Peyer's patch (tissue), 4 donors: Measurements from ENCODE around the gene CENPT. TPM values are rescaled to one million over a fixed set of nuclear protein-coding genes. Genes with fewer than 3 reads are reported as not detected.
A peak's percentile ranks its signal among the peaks of the same experiment; 100 is the strongest.

Experiments
- DNase-seq, 3 donors: peaks; one replicate each; pipeline ENCODE4 v3.0.0-alpha.2; 2017 to 2019
- H3K27ac ChIP-seq, 4 donors: fragments of 200-600 bp; sonication (generic); one replicate each; pipeline ENCODE4 v1.5.1; 2016 to 2019
- H3K27me3 ChIP-seq, 2 donors: fragments of 200-600 bp; sonication (generic); one replicate each; pipeline ENCODE4 v1.5.1; 2019
- H3K36me3 ChIP-seq, 3 donors: fragments of 200-600 bp; sonication (generic); one replicate each; pipeline ENCODE4 v1.5.1; 2016 to 2019
- H3K4me1 ChIP-seq, 4 donors: fragments of 200-600 bp; sonication (generic); one replicate each; pipeline ENCODE4 v1.5.1; 2016 to 2019
- H3K4me3 ChIP-seq, 4 donors: fragments of 200-600 bp; sonication (generic); 1 replicate in 3 of 4; 2 replicates in 1 of 4; pipeline ENCODE4 v1.5.1; 2016 to 2019; ENCODE audit warnings: mild to moderate bottlenecking in 1 of 4
- H3K9me3 ChIP-seq, 4 donors: fragments of 200-600 bp; sonication (generic); one replicate each; pipeline ENCODE4 v1.5.1; 2016 to 2019; ENCODE audit warnings: mild to moderate bottlenecking in 1 of 4
- CTCF ChIP-seq, 6 experiments: fragments of 450-650 bp in 4 of 6; fragments of 200-600 bp in 2 of 6; sonication (generic) in 1 of 6; IDR thresholded peaks; one replicate each; pipeline ENCODE4 v1.5.1; 2017 to 2019; ENCODE audit warnings: antibody characterized with exemption in 6 of 6, mild to moderate bottlenecking in 3 of 6, moderate library complexity in 1 of 6
- POLR2A ChIP-seq, 2 donors: fragments of 450-650 bp; IDR thresholded peaks; one replicate each; pipeline ENCODE4 v1.5.1; 2017; ENCODE audit warnings: antibody characterized with exemption in 2 of 2, mild to moderate bottlenecking in 2 of 2, moderate library complexity in 2 of 2
- total RNA-seq, 4 donors: library from RNA; depleted of rRNA; stranded (reverse); fragments of >200 nt; gene quantifications; one replicate each; pipeline ENCODE4 v1.1.0, GENCODE V29; 2016

CENPT gene
- total RNA-seq, 4 donors from 2014 or later, result 64.8 to 138 (median 94.6) TPM

GRCh38 chr16:67883872-67884261 lies 36.4 kb upstream of the CENPT start:
- H3K9me3 ChIP-seq, result no peaks in the 10 kb centered on the region
- H3K36me3 ChIP-seq, result peaks cover 0 to 72% (median 4%) of the 10 kb centered on the region in 3 donors
- no peak overlapping the region for H3K4me3 ChIP-seq
- no peak for TF ChIP-seq POLR2A (IDR thresholded peaks at IDR 0.05)
- peak in 5 of 6 experiments; percentile 68 to 83 (median 77) for TF ChIP-seq CTCF (IDR thresholded peaks at IDR 0.05)
- DNase-seq, result peak; percentile 74 to 85 (median 77)
- H3K4me1 ChIP-seq, result peaks cover 0 to 17% (median 0%) of the 10 kb centered on the region in 4 donors
- peak overlapping the region in 2 of 4 donors; percentile 59 to 69 for H3K27ac ChIP-seq
- no peaks in the 10 kb centered on the region for H3K27me3 ChIP-seq

GRCh38 chr16:67883146-67883871 lies 35.8 kb upstream of the CENPT start:
- no peak overlapping the region for H3K4me3 ChIP-seq
- no peaks in the 10 kb centered on the region for H3K9me3 ChIP-seq
- peak in 2 of 3 donors; percentile 67 to 75 for DNase-seq
- peaks cover 0 to 77% (median 7%) of the 10 kb centered on the region in 3 donors for H3K36me3 ChIP-seq
- H3K27me3 ChIP-seq, result no peaks in the 10 kb centered on the region
- peak in 1 of 6 experiments; percentile 90 for TF ChIP-seq CTCF (IDR thresholded peaks at IDR 0.05)
- no peak for TF ChIP-seq POLR2A (IDR thresholded peaks at IDR 0.05)
- peak overlapping the region in 2 of 4 donors; percentile 59 to 69 for H3K27ac ChIP-seq
- H3K4me1 ChIP-seq, result peaks cover 0 to 17% (median 0%) of the 10 kb centered on the region in 4 donors

GRCh38 chr16:67882374-67883145 lies 35.1 kb upstream of the CENPT start:
- Histone ChIP-seq H3K27ac (peak overlapping the region in 2 of 4 donors; percentile 59 to 69), H3K4me3 (no peak overlapping the region), H3K9me3 (no peaks in the 10 kb centered on the region), H3K4me1 (peaks cover 0 to 17% (median 0%) of the 10 kb centered on the region in 4 donors), H3K27me3 (no peaks in the 10 kb centered on the region), H3K36me3 (peaks cover 0 to 85% (median 7%) of the 10 kb centered on the region in 3 donors)
- TF ChIP-seq POLR2A (IDR thresholded peaks at IDR 0.05) (no peak), CTCF (IDR thresholded peaks at IDR 0.05) (no peak)
- no peak for DNase-seq

GRCh38 chr16:67881621-67882161 lies 34.2 kb upstream of the CENPT start:
- no peak for DNase-seq
- Histone ChIP-seq H3K36me3 (peaks cover 0 to 93% (median 7%) of the 10 kb centered on the region in 3 donors), H3K4me1 (peaks cover 0 to 17% (median 0%) of the 10 kb centered on the region in 4 donors), H3K4me3 (no peak overlapping the region), H3K27me3 (no peaks in the 10 kb centered on the region), H3K27ac (peak overlapping the region in 1 of 4 donors; percentile 69), H3K9me3 (no peaks in the 10 kb centered on the region)
- TF ChIP-seq POLR2A (IDR thresholded peaks at IDR 0.05), result no peak
- no peak for TF ChIP-seq CTCF (IDR thresholded peaks at IDR 0.05)

GRCh38 chr16:67880584-67880983 lies 33.1 kb upstream of the CENPT start:
- H3K4me3 ChIP-seq, result no peak overlapping the region
- no peaks in the 10 kb centered on the region for H3K27me3 ChIP-seq
- no peak for DNase-seq
- TF ChIP-seq CTCF (IDR thresholded peaks at IDR 0.05) (no peak), POLR2A (IDR thresholded peaks at IDR 0.05) (no peak)
- H3K36me3 ChIP-seq, result peaks cover 0 to 97% (median 7%) of the 10 kb centered on the region in 3 donors
- H3K27ac ChIP-seq, result no peak overlapping the region
- H3K9me3 ChIP-seq, result no peaks in the 10 kb centered on the region
- peaks cover 0 to 17% (median 0%) of the 10 kb centered on the region in 4 donors for H3K4me1 ChIP-seq
